Mucosa of descending colon (tissue), 3 donors: ENCODE results near the gene ANGPT4. TPM values are rescaled to one million over a fixed set of nuclear protein-coding genes. Genes with fewer than 3 reads are reported as not detected.

ENCODE experiments used
- ATAC-seq: fragments of 200-7000 bp; cut with Tn5 transposase; one replicate; pipeline ENCODE4 v1.9.1; 2020; ENCODE audit warnings: mild to moderate bottlenecking, moderate library complexity
- DNase-seq, 3 donors: peaks; one replicate each; pipeline ENCODE4 v3.0.0-alpha.2; 2020
- H3K36me3 ChIP-seq: fragments of 200-600 bp; one replicate; pipeline ENCODE4 v1.8.0; 2021; ENCODE audit warnings: low read depth, mild to moderate bottlenecking
- H3K4me1 ChIP-seq: fragments of 200-600 bp; one replicate; pipeline ENCODE4 v1.8.0; 2021; ENCODE audit warnings: low read depth, mild to moderate bottlenecking
- H3K4me3 ChIP-seq: fragments of 200-600 bp; one replicate; pipeline ENCODE4 v1.8.0; 2021; ENCODE audit warnings: mild to moderate bottlenecking
- H3K9me3 ChIP-seq: fragments of 200-600 bp; one replicate; pipeline ENCODE4 v1.8.0; 2021; ENCODE audit warnings: mild to moderate bottlenecking
- intact Hi-C, 2 donors: fragments of 100-400 bp; cut with DNase I in 1 of 2; cut with micrococcal nuclease in 1 of 2; formaldehyde crosslinking; loops; one replicate each; pipeline versions ENCODE4 v1.11.0 to v1.11.1; 2022; cut with DNase I, micrococcal nuclease
- total RNA-seq, 3 donors: library from RNA; stranded (reverse); fragmentation: NEBNext Ultra II Directional in 2 of 3; extraction: Animal tissue kit (Norgen Biotek cat#: 25700) in 2 of 3; gene quantifications; one replicate each; pipeline versions ENCODE4 v1.2.1 to v1.2.4, GENCODE V29; 2021 to 2023
- TF ChIP-seq, protein P1 (sequence below): fragments of 200-600 bp; IDR thresholded peaks from one replicate; pipeline ENCODE4 v1.8.0; 2022; ENCODE audit warnings: antibody characterized with exemption, mild to moderate bottlenecking
- donor health status: DM: no; HTN: no; CAD: no; lungs with moderate emphysema.
- donor health status: DM: no; HTN: no; CAD: no.
- donor health status: DM: no; HTN: yes; CAD: no.

The ANGPT4 gene
- total RNA-seq, 3 donors from 2014 or later: 0.05 TPM; not detected in 2

DNA sequence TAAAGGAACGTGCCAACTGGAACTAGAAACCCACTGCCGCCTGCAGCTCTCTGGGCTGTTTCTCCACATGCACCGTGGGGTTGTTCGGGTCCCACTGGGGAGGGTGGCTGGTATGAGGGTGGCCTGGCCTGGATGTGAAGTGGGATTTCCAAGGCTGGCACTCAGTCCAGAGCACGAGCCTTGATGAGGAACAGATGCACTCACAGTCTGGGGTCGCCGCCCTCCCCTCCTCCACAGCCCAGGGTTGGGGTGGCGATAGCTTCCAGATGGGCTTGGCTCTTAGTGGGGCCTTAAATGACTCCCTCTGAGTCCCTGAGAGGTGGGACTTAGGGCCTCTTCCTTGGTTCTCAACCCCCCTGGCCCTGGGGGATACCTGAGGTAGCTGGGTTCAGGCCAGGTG lies 30.7 kb upstream of the ANGPT4 start:
- TF ChIP-seq, protein P1, sequence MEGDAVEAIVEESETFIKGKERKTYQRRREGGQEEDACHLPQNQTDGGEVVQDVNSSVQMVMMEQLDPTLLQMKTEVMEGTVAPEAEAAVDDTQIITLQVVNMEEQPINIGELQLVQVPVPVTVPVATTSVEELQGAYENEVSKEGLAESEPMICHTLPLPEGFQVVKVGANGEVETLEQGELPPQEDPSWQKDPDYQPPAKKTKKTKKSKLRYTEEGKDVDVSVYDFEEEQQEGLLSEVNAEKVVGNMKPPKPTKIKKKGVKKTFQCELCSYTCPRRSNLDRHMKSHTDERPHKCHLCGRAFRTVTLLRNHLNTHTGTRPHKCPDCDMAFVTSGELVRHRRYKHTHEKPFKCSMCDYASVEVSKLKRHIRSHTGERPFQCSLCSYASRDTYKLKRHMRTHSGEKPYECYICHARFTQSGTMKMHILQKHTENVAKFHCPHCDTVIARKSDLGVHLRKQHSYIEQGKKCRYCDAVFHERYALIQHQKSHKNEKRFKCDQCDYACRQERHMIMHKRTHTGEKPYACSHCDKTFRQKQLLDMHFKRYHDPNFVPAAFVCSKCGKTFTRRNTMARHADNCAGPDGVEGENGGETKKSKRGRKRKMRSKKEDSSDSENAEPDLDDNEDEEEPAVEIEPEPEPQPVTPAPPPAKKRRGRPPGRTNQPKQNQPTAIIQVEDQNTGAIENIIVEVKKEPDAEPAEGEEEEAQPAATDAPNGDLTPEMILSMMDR: no peak
- intact Hi-C loops: no loop called here
- Histone ChIP-seq H3K36me3 (no peaks in the 10 kb centered on the region), H3K9me3 (no peaks in the 10 kb centered on the region), H3K4me3 (no peak overlapping the region), H3K4me1 (no peaks in the 10 kb centered on the region)
- DNase-seq (no peak), ATAC-seq (no peak)

DNA sequence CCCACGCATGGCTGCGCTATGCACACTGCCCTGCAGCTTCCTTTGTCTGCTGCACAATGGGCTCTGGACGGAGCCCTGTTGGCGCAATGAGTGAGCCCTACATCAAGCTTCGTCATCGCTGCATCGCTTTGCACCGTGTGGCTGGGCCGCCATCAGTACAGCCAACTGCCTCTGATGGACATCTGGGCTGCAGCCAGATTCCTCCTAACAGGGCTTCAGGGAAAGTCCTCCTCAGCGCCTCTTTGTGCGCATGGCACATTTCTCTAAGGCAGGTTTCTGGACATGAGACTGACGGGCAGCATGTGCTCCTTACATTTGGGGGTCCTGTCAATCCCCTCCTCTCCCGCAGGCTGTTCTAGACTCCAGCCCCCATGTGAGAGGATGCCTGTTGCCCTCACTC lies 29.7 kb upstream of the ANGPT4 start:
- TF ChIP-seq, protein P1: no peak
- Histone ChIP-seq H3K4me1 (no peaks in the 10 kb centered on the region), H3K36me3 (no peaks in the 10 kb centered on the region), H3K9me3 (no peaks in the 10 kb centered on the region), H3K4me3 (no peak overlapping the region)
- intact Hi-C loops: no loop called here
- ATAC-seq: no peak
- DNase-seq: no peak

DNA sequence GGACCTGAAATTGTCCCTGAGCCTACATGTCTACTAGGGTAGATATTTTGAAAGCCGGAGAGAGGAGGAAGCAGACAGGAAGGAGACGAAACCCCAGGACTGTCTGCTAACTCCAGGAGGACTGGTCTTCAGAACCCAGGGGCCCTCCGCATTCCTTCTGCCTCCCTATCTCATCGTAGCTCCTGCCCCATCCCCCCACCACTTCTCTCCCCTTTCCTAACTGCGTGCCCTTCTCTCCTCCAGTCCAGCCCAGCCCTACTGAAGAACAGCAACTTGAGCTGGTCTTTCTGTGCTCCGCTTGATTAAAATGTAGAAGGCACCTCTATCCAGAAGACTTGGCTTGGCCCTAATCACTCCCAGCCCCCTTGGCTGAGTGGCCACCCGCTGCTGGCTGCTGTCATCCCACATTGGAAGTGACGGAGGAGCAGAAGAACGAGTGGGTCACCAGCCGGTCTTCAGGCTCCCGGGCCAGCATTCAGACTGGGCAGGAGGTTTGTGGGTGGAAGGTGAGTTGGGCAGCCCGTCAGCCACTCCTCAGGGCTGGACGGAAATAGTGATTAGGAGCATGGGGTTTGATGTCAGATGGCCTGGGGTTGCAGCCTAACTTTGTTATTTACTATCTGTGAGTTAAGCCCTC lies 28.8 kb upstream of the ANGPT4 start:
- Histone ChIP-seq H3K4me3 (no peak overlapping the region), H3K4me1 (no peaks in the 10 kb centered on the region), H3K9me3 (no peaks in the 10 kb centered on the region), H3K36me3 (no peaks in the 10 kb centered on the region)
- intact Hi-C loops: no loop called here
- DNase-seq (no peak), ATAC-seq (no peak)
- TF ChIP-seq, protein P1: no peak

DNA sequence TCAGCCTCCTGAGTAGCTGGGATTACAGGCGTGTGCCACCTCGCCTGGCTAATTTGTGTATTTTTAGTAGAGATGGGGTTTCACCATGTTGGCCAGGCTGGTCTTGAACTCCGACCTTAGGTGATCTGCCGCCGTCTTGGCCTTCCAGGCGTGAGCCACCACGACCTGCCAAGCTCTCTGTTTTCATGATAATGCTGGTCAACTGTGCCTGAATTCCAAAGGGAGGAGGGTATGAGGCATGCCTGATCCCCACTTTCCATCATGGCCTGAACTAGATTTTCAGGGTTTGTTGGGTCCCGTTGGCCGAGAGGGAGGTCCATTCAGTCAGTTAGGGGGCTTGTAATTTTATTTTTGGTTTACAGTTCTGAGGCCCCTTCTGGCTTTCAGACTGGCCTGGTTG lies 28.0 kb upstream of the ANGPT4 start:
- TF ChIP-seq, protein P1: no peak
- DNase-seq (no peak), ATAC-seq (no peak)
- Histone ChIP-seq H3K9me3 (no peaks in the 10 kb centered on the region), H3K4me3 (no peak overlapping the region), H3K4me1 (no peaks in the 10 kb centered on the region), H3K36me3 (no peaks in the 10 kb centered on the region)
- intact Hi-C loops: no loop called here

DNA sequence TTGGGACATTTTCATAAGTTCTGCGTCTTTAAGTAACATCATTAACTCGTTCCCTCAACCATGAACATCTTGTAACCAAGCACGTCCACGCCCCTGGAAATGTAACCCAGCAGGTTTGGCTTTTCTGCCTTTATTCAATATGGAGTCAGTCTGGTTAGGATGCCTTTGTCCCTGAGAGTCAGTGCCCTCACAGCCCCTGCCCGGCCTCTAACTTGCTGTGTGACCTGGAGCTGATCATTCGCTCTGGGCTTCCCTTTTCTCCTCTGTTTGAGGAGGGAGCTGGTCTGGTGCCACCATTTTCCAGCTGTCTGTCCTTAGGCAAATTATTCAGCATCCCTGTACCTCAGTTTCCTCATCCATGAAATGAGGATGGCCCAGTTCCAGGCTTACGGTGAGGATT lies 26.5 kb upstream of the ANGPT4 start:
- intact Hi-C loops: no loop called here
- Histone ChIP-seq H3K4me3 (no peak overlapping the region), H3K4me1 (no peaks in the 10 kb centered on the region), H3K9me3 (no peaks in the 10 kb centered on the region), H3K36me3 (no peaks in the 10 kb centered on the region)
- DNase-seq: no peak
- TF ChIP-seq, protein P1: no peak
- ATAC-seq: no peak

DNA sequence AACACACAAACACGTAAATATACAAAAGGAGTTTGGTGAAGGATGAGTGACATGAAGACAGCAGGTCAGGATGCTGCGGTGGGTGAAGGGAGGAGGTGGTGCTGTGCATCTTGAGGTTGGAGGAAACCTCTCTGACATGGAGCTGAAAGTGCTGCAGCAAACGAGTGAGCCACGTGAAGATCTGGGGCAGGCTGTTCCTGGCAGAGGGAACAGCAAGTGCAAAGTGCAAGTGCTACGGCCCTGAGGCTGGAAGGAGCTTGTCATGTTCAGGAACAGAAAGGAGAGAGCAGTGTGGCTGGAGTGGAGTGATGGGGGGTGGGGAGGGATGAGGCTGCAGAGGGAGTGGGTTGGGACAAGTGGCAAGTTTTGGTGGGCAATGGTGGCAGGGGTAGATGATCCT lies 24.8 kb upstream of the ANGPT4 start:
- H3K9me3 ChIP-seq: no peaks in the 10 kb centered on the region
- no peaks in the 10 kb centered on the region for H3K36me3 ChIP-seq
- no peak overlapping the region for H3K4me3 ChIP-seq
- intact Hi-C loops: no loop called here
- H3K4me1 ChIP-seq: no peaks in the 10 kb centered on the region
- TF ChIP-seq, protein P1: no peak
- no peak for ATAC-seq
- DNase-seq: no peak
